Activated CD4-positive, alpha-beta memory T cell treated with anti-CD3 and anti-CD28 coated beads, Interleukin-2, amount 10 ng/mL, durations not matched to agents 7 days and 5 days (primary cell): ENCODE results near the gene NT5M. TPM values are rescaled to one million over a fixed set of nuclear protein-coding genes. Genes with fewer than 3 reads are reported as not detected.
"Not testable (repeated sequence)": the region's sequence is repeated elsewhere in the genome, so short reads cannot be mapped to it uniquely, and the experiment has no call there.

ENCODE experiments used
- CTCF ChIA-PET: fragments of 350-600 bp; sonication (Branson Sonifier 250); formaldehyde crosslinking; loops from one replicate; lab custom pipeline; 2021; ENCODE audit warnings: antibody characterized with exemption, inconsistent platforms; lab: Charles Lee
- POLR2A ChIA-PET: fragments of 350-600 bp; sonication (Branson Sonifier 250); formaldehyde crosslinking; loops from one replicate; lab custom pipeline; 2021; ENCODE audit warnings: antibody characterized with exemption; lab: Charles Lee
- DNase-seq: peaks from one replicate; pipeline ENCODE4 v3.0.0-alpha.2; 2020
- H3K27ac Mint-ChIP-seq: one replicate; pipeline ENCODE4 v1.8.0; 2021; ENCODE audit warnings: mild to moderate bottlenecking, mixed read lengths
- H3K27me3 Mint-ChIP-seq: one replicate; pipeline ENCODE4 v1.8.0; 2021; ENCODE audit warnings: mixed read lengths
- H3K36me3 Mint-ChIP-seq: one replicate; pipeline ENCODE4 v1.8.0; 2021; ENCODE audit warnings: low read depth, mixed read lengths
- H3K4me1 Mint-ChIP-seq: one replicate; pipeline ENCODE4 v1.8.0; 2021; ENCODE audit warnings: mixed read lengths
- H3K4me3 Mint-ChIP-seq: one replicate; pipeline ENCODE4 v1.8.0; 2021; ENCODE audit warnings: mild to moderate bottlenecking, mixed read lengths
- H3K9me3 Mint-ChIP-seq: one replicate; pipeline ENCODE4 v1.8.0; 2021; ENCODE audit warnings: mixed read lengths
- total RNA-seq, 2 experiments: library from RNA; stranded (reverse); gene quantifications; one replicate each; pipeline ENCODE4 v1.2.3, GENCODE V29; 2021

NT5M gene
- total RNA-seq, 2 experiments from 2014 or later = 8.4 to 9.7 TPM

- H3K4me3 Mint-ChIP-seq = no peak overlapping the region
- H3K4me1 Mint-ChIP-seq = peaks cover 1% of the 10 kb centered on the region
- H3K27me3 Mint-ChIP-seq = peaks cover 6% of the 10 kb centered on the region
- H3K36me3 Mint-ChIP-seq = no peaks in the 10 kb centered on the region
- CTCF ChIA-PET = no interaction called here
- H3K27ac Mint-ChIP-seq = no peak overlapping the region
- H3K9me3 Mint-ChIP-seq = no peaks in the 10 kb centered on the region
- POLR2A ChIA-PET = no interaction called here
- DNase-seq = no peak
These were observed 76.2 kb downstream of the NT5M start for GRCh38 chr17:17379197-17379991.

- Mint-ChIP-seq H3K9me3 (no peaks in the 10 kb centered on the region), H3K27ac (no peak overlapping the region), H3K36me3 (no peaks in the 10 kb centered on the region), H3K4me1 (peaks cover 1% of the 10 kb centered on the region), H3K27me3 (peaks cover 4% of the 10 kb centered on the region), H3K4me3 (no peak overlapping the region)
- DNase-seq = no peak
- ChIA-PET CTCF (no interaction called here), POLR2A (interaction anchor here (0.6 kb wide), 1 partner anchor 9 kb away, joined by 3 read pairs; no protein-coding TSS in a partner anchor)
These were observed 77.2 kb downstream of the NT5M start for GRCh38 chr17:17380145-17380925.

- H3K4me3 Mint-ChIP-seq = no peak overlapping the region
- peaks cover 4% of the 10 kb centered on the region for H3K27me3 Mint-ChIP-seq
- H3K9me3 Mint-ChIP-seq = no peaks in the 10 kb centered on the region
- no peak for DNase-seq
- peaks cover 1% of the 10 kb centered on the region for H3K4me1 Mint-ChIP-seq
- CTCF ChIA-PET = interaction anchor here (1.3 kb wide), 1 partner anchor 26 kb away, joined by 4 read pairs; no protein-coding TSS in a partner anchor
- H3K27ac Mint-ChIP-seq = no peak overlapping the region
- H3K36me3 Mint-ChIP-seq = no peaks in the 10 kb centered on the region
- POLR2A ChIA-PET = no interaction called here
These were observed 78.4 kb downstream of the NT5M start for GRCh38 chr17:17381446-17382064.

GRCh38 chr17:17382065-17382459, 78.9 kb downstream of the NT5M start:
- DNase-seq = no peak
- H3K27ac Mint-ChIP-seq = no peak overlapping the region
- H3K9me3 Mint-ChIP-seq = no peaks in the 10 kb centered on the region
- peaks cover 4% of the 10 kb centered on the region for H3K27me3 Mint-ChIP-seq
- peaks cover 1% of the 10 kb centered on the region for H3K4me1 Mint-ChIP-seq
- no peak overlapping the region for H3K4me3 Mint-ChIP-seq
- H3K36me3 Mint-ChIP-seq = no peaks in the 10 kb centered on the region
- CTCF ChIA-PET = interaction anchor here (1.3 to 1.6 kb wide), 2 partner anchors 9 to 27 kb away, joined by 4 to 6 read pairs; no protein-coding TSS in a partner anchor
- POLR2A ChIA-PET = no interaction called here

- Mint-ChIP-seq H3K36me3 (no peaks in the 10 kb centered on the region), H3K4me1 (peaks cover 4% of the 10 kb centered on the region), H3K4me3 (no peak overlapping the region), H3K27me3 (peaks cover 4% of the 10 kb centered on the region), H3K9me3 (no peaks in the 10 kb centered on the region), H3K27ac (no peak overlapping the region)
- ChIA-PET POLR2A (no interaction called here), CTCF (interaction anchor here (1.3 to 1.6 kb wide), 2 partner anchors 8 to 28 kb away, joined by 4 to 6 read pairs; no protein-coding TSS in a partner anchor)
- no peak for DNase-seq
These were observed 79.8 kb downstream of the NT5M start for GRCh38 chr17:17382971-17383370.

- H3K27ac Mint-ChIP-seq, H3K27me3 Mint-ChIP-seq, H3K9me3 Mint-ChIP-seq, H3K36me3 Mint-ChIP-seq, H3K4me3 Mint-ChIP-seq, DNase-seq, H3K4me1 Mint-ChIP-seq, POLR2A ChIA-PET: not testable (repeated sequence)
- CTCF ChIA-PET = interaction anchor here (1.6 kb wide), 1 partner anchor 8 kb away, joined by 6 read pairs; no protein-coding TSS in a partner anchor
These were observed 80.5 kb downstream of the NT5M start for GRCh38 chr17:17383431-17384290.

- H3K9me3 Mint-ChIP-seq = no peaks in the 10 kb centered on the region
- H3K4me3 Mint-ChIP-seq = no peak overlapping the region
- DNase-seq = no peak
- POLR2A ChIA-PET = no interaction called here
- CTCF ChIA-PET = no interaction called here
- H3K4me1 Mint-ChIP-seq = peaks cover 4% of the 10 kb centered on the region
- H3K27me3 Mint-ChIP-seq = peaks cover 4% of the 10 kb centered on the region
- H3K27ac Mint-ChIP-seq = no peak overlapping the region
- H3K36me3 Mint-ChIP-seq = no peaks in the 10 kb centered on the region
These were observed 81.1 kb downstream of the NT5M start for GRCh38 chr17:17384291-17384615.

- peaks cover 5% of the 10 kb centered on the region for H3K27me3 Mint-ChIP-seq
- CTCF ChIA-PET = no interaction called here
- DNase-seq = no peak
- no peaks in the 10 kb centered on the region for H3K9me3 Mint-ChIP-seq
- no peaks in the 10 kb centered on the region for H3K36me3 Mint-ChIP-seq
- H3K4me3 Mint-ChIP-seq = no peak overlapping the region
- no peak overlapping the region for H3K27ac Mint-ChIP-seq
- H3K4me1 Mint-ChIP-seq = peaks cover 4% of the 10 kb centered on the region
- POLR2A ChIA-PET = no interaction called here
These were observed 81.8 kb downstream of the NT5M start for GRCh38 chr17:17384961-17385360.

- H3K36me3 Mint-ChIP-seq = no peaks in the 10 kb centered on the region
- no peak overlapping the region for H3K4me3 Mint-ChIP-seq
- peaks cover 7% of the 10 kb centered on the region for H3K27me3 Mint-ChIP-seq
- H3K4me1 Mint-ChIP-seq = peaks cover 5% of the 10 kb centered on the region
- no peaks in the 10 kb centered on the region for H3K9me3 Mint-ChIP-seq
- ChIA-PET POLR2A (no interaction called here), CTCF (interaction anchor here (0.7 kb wide), 1 partner anchor 111 kb away, joined by 3 read pairs; no protein-coding TSS in a partner anchor)
- H3K27ac Mint-ChIP-seq = no peak overlapping the region
- DNase-seq = no peak
These were observed 82.3 kb downstream of the NT5M start for GRCh38 chr17:17385491-17385890.

- ChIA-PET CTCF (interaction anchor here (0.7 kb wide), 1 partner anchor 111 kb away, joined by 3 read pairs; no protein-coding TSS in a partner anchor), POLR2A (no interaction called here)
- Mint-ChIP-seq H3K27ac (no peak overlapping the region), H3K36me3 (no peaks in the 10 kb centered on the region), H3K4me1 (peaks cover 7% of the 10 kb centered on the region), H3K27me3 (peaks cover 7% of the 10 kb centered on the region), H3K9me3 (no peaks in the 10 kb centered on the region), H3K4me3 (no peak overlapping the region)
- DNase-seq = no peak
These were observed 83.1 kb downstream of the NT5M start for GRCh38 chr17:17386094-17386800.

- ChIA-PET CTCF (no interaction called here), POLR2A (no interaction called here)
- Mint-ChIP-seq H3K36me3 (no peaks in the 10 kb centered on the region), H3K27ac (no peak overlapping the region), H3K9me3 (no peaks in the 10 kb centered on the region), H3K4me3 (no peak overlapping the region), H3K27me3 (peaks cover 9% of the 10 kb centered on the region), H3K4me1 (peaks cover 15% of the 10 kb centered on the region)
- no peak for DNase-seq
These were observed 83.9 kb downstream of the NT5M start for GRCh38 chr17:17387017-17387497.
